Smooth muscle cell of the umbilical artery (primary cell): ENCODE results near the gene ZC3H12C. TPM values are rescaled to one million over a fixed set of nuclear protein-coding genes. Genes with fewer than 3 reads are reported as not detected.

Experiments used
- total RNA-seq: library from RNA; depleted of rRNA; stranded (reverse); fragments of >200 nt; gene quantifications from 2 replicates; pipeline ENCODE4 v1.2.3, GENCODE V29; 2014

ZC3H12C gene
- total RNA-seq, result 18.7 and 24.9 TPM in 2 replicates

GRCh38 chr11:110092515-110093406 lies at the start of gene ZC3H12C:
ZC3H12C (plus strand) TSS chr11:110093392; CDS start chr11:110093412, 20 bp downstream.

Other genes starting within 250 kb of the ZC3H12C start
- 76.3 and 110 TPM in 2 replicates for gene RDX, start 203.2 kb downstream of the ZC3H12C start, total RNA-seq